ENCODE measurements around the gene SLC6A1.

The SLC6A1 gene

DNA sequence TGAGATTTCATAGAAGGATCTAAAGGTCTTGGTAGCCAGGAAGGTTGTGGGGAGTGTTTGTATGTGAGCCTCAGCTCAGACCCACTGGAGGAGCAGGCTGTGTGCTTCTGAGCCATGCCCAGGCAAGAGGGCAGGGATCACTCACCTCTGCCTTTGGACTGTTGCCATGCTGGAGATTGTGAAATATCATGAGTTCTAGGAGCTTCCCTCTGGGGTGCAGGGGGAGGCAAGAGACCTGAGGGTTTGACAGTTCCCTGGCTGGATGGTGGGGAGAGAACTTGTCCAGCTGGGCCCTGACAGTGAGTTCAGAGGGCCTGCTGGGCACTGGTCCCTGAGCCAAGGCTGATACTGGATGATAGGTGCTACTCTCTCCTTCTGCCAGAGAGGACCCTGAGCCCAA lies 6.0 kb downstream of the SLC6A1 start:
- POLR2A ChIA-PET = no interaction called here
- CTCF ChIA-PET = interaction anchor here (0.8 to 2.7 kb wide), 4 partner anchors 13 to 61 kb away, joined by 3 to 10 read pairs (median 4); no protein-coding TSS in a partner anchor

DNA sequence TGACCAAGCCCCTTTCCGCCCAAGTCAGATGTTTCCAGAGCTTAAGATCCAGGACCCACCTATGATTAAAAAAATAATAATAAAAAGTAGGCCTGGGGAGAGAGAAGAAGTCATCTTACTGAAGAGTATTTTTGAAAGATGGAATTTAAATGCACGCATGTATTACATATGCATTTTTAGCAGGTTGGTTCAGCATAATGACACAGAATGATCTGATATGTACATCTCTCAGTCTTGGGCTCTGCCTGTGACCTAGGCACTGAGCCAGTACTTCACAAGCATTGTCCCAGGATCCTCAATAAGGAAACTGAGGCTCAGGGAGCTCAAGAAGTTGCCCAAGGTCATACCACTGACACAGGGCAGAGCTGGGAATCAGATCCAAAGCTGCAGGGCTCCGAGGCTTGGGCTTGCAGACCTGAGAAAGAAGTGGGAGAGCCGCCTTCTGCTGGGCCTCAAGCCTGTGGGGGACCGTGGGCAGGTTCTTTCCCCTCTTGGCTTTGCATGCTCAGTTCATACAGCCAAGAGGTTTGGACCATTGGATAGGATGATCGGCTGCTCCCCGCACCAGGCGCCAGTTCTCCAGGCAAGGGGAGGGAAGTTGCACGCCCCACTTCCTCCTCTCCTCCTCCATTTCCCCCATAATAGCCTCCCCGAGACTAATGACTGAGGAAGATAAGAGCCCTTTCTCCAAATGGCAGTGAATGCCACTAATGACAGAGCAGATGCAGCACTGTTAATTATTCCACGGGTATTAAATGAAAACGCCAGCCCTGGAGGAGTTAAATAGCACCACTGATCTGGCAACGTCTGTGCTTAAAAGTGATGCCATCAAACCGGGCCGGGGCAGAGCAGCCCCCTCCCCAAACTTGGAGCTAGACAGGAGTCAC lies 6.9 kb downstream of the SLC6A1 start:
- CTCF ChIA-PET = interaction anchor here (0.8 to 2.7 kb wide), 3 partner anchors 14 to 61 kb away, joined by 3 to 10 read pairs (median 3); no protein-coding TSS in a partner anchor
- no peak for DNase-seq (ENCODE audit: low read depth, low spot score)
- POLR2A ChIA-PET = no interaction called here
- H3K4me3 ChIP-seq (ENCODE audit: low read depth, low read length) = no peak overlapping the region
- TF ChIP-seq, protein P1, sequence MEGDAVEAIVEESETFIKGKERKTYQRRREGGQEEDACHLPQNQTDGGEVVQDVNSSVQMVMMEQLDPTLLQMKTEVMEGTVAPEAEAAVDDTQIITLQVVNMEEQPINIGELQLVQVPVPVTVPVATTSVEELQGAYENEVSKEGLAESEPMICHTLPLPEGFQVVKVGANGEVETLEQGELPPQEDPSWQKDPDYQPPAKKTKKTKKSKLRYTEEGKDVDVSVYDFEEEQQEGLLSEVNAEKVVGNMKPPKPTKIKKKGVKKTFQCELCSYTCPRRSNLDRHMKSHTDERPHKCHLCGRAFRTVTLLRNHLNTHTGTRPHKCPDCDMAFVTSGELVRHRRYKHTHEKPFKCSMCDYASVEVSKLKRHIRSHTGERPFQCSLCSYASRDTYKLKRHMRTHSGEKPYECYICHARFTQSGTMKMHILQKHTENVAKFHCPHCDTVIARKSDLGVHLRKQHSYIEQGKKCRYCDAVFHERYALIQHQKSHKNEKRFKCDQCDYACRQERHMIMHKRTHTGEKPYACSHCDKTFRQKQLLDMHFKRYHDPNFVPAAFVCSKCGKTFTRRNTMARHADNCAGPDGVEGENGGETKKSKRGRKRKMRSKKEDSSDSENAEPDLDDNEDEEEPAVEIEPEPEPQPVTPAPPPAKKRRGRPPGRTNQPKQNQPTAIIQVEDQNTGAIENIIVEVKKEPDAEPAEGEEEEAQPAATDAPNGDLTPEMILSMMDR (IDR thresholded peaks at IDR 0.05; ENCODE audit: insufficient read depth, low read length, missing control alignments) = no peak

More for the DNA sequence above, 6.0 kb downstream of the SLC6A1 start:
- H3K4me3 ChIP-seq (ENCODE audit: low read depth, low read length) = no peak overlapping the region
- no peak for DNase-seq (ENCODE audit: low read depth, low spot score)
- TF ChIP-seq, protein P1 (IDR thresholded peaks at IDR 0.05; ENCODE audit: insufficient read depth, low read length, missing control alignments) = no peak

DNA sequence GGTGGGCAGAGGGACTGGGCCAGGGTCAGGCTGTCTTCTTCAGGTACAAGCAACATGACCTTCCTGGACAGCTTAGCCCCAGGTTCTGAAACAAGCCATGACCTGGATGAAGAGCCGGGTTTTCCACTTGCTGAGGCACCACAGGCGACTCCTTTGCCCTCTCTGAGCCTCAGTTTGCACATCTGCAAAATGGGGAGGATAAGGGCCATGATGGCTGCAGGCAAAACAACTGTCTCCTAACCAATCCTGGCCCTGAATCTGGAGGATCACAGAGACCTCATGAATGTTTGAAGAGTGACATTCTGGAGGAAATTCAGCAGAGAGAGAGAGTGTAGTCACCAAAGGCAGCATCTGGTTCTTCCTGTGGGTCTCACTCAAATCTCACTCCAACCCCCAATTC lies 8.0 kb downstream of the SLC6A1 start:
- no peak overlapping the region for H3K4me3 ChIP-seq (ENCODE audit: low read depth, low read length)
- DNase-seq (ENCODE audit: low read depth, low spot score) = no peak
- POLR2A ChIA-PET = no interaction called here
- CTCF ChIA-PET = interaction anchor here (2.7 to 3.4 kb wide), 2 partner anchors 18 to 59 kb away, joined by 10 to 15 read pairs; no protein-coding TSS in a partner anchor
- TF ChIP-seq, protein P1 (IDR thresholded peaks at IDR 0.05; ENCODE audit: insufficient read depth, low read length, missing control alignments) = no peak

DNA sequence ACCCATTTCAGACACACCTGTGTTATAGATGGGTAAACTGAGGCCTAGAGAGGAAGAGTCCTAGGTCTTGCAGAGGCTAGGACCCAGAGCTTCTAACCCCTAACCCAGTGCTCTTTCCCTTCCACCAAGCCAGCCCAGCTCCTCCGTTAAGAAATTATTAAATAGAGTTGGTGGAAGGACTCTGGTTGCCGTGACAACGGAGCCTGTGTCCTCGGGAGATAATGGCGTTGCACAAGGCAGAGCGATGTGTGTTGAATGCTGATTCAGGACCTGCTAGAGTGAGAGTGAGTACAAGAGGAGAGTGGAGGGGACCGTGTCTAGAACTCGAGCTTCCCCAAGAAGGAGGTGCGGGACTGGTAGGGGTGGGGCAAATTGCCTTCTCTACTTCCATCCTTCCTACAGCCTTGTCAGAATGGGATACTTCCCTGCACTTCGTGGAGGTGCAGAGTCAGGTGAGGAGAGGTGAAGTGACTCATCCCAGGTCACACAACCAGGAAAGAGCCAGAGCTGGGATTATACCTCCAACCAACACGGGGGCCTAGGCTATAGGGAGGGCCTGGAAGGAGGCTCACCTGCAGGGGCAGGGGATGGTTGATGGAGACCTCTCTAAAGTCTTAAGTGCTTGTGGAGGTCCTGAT lies 8.6 kb downstream of the SLC6A1 start:
- ChIA-PET CTCF (interaction anchor here (1.4 to 3.4 kb wide), 2 partner anchors 19 to 56 kb away, joined by 5 to 15 read pairs; no protein-coding TSS in a partner anchor), POLR2A (interaction anchor here (0.8 kb wide), 1 partner anchor 15 kb away, joined by 3 read pairs; no protein-coding TSS in a partner anchor)
- no peak overlapping the region for H3K4me3 ChIP-seq (ENCODE audit: low read depth, low read length)
- no peak for DNase-seq (ENCODE audit: low read depth, low spot score)
- TF ChIP-seq, protein P1 (IDR thresholded peaks at IDR 0.05; ENCODE audit: insufficient read depth, low read length, missing control alignments) = no peak

- DNase-seq (ENCODE audit: low read depth, low spot score) = no peak
- TF ChIP-seq, protein P1 (IDR thresholded peaks at IDR 0.05; ENCODE audit: insufficient read depth, low read length, missing control alignments) = no peak
- no peak overlapping the region for H3K4me3 ChIP-seq (ENCODE audit: low read depth, low read length)
- ChIA-PET CTCF (interaction anchor here (1.4 to 3.4 kb wide), 2 partner anchors 19 to 56 kb away, joined by 5 to 15 read pairs; no protein-coding TSS in a partner anchor), POLR2A (interaction anchor here (0.8 kb wide), 1 partner anchor 15 kb away, joined by 3 read pairs; no protein-coding TSS in a partner anchor)
Observed at GRCh38 chr3:11001658-11002021, 9.1 kb downstream of the SLC6A1 start.

DNA sequence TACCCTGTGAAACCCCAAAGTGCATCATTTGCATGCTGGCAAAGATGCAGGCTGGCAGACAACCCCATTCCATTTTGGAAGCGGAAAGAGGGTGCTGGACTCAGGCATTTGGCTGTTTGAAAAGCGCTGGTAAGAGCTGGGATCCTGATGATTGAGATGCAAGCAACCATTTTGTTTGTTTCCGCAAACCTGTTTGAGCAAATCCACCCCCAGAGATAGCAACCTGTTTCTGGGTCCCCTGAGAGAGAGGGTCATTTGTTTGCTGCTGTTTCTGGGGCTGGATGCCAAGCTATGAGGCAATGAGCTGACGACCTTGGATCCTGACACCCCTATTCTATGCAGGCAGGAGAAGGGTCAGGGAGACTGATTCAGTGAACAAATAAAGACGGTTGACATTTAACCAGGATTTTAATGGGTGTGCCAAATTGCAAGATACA lies 9.8 kb downstream of the SLC6A1 start:
- TF ChIP-seq, protein P1 (IDR thresholded peaks at IDR 0.05; ENCODE audit: insufficient read depth, low read length, missing control alignments) = no peak
- CTCF ChIA-PET = interaction anchor here (0.6 to 3.4 kb wide), 3 partner anchors 20 to 243 kb away, joined by 3 to 15 read pairs (median 5); no protein-coding TSS in a partner anchor
- no peak for DNase-seq (ENCODE audit: low read depth, low spot score)
- H3K4me3 ChIP-seq (ENCODE audit: low read depth, low read length) = no peak overlapping the region
- POLR2A ChIA-PET = no interaction called here
